CD8-positive, alpha-beta memory T cell (primary cell): ENCODE results near the gene TRIM16. TPM values are rescaled to one million over a fixed set of nuclear protein-coding genes. Genes with fewer than 3 reads are reported as not detected.
A peak's percentile ranks its signal among the peaks of the same experiment; 100 is the strongest.
"Not testable (repeated sequence)": the region's sequence is repeated elsewhere in the genome, so short reads cannot be mapped to it uniquely, and the experiment has no call there.

ENCODE experiments used
- CTCF ChIA-PET: fragments of 350-600 bp; sonication (Branson Sonifier 250); formaldehyde crosslinking; loops from one replicate; lab custom pipeline; 2021; ENCODE audit warnings: antibody characterized with exemption; lab: Charles Lee
- POLR2A ChIA-PET: fragments of 350-600 bp; sonication (Branson Sonifier 250); formaldehyde crosslinking; loops from one replicate; lab custom pipeline; 2021; ENCODE audit warnings: antibody characterized with exemption; lab: Charles Lee
- DNase-seq, 5 donors: peaks; one replicate each; pipeline versions ENCODE4 v3.0.0 to v3.0.0-alpha.2; 2020 to 2022; ENCODE audit warnings: mixed read lengths in 1 of 5
- H3K27ac ChIP-seq: one replicate; pipeline ENCODE4 v1.7.0; 2013; ENCODE audit warnings: low read depth, mild to moderate bottlenecking, low read length, moderate library complexity
- H3K27me3 ChIP-seq: 2 replicates; pipeline ENCODE4 v1.7.0; 2013; ENCODE audit warnings: low read length, mild to moderate bottlenecking; ENCODE audit not compliant: insufficient read depth, poor library complexity, severe bottlenecking
- H3K36me3 ChIP-seq: 2 replicates; pipeline ENCODE4 v1.7.0; 2013; ENCODE audit warnings: mild to moderate bottlenecking, low read length, moderate library complexity; ENCODE audit not compliant: insufficient read depth
- H3K4me1 ChIP-seq: 2 replicates; pipeline ENCODE4 v1.7.0; 2013; ENCODE audit warnings: mild to moderate bottlenecking, low read length, moderate library complexity; ENCODE audit not compliant: insufficient read depth
- H3K4me3 ChIP-seq: 2 replicates; pipeline ENCODE4 v1.7.0; 2013; ENCODE audit warnings: mild to moderate bottlenecking, low read length
- H3K9me3 ChIP-seq: 2 replicates; pipeline ENCODE4 v1.7.0; 2013; ENCODE audit warnings: mild to moderate bottlenecking, low read length
- H3K27ac Mint-ChIP-seq, 8 donors: one replicate each; pipeline ENCODE4 v1.8.0; 2020 to 2021; ENCODE audit warnings: mixed read lengths in 8 of 8, mild to moderate bottlenecking in 6 of 8, inconsistent platforms in 3 of 8, moderate library complexity in 3 of 8
- H3K27me3 Mint-ChIP-seq, 2 donors: one replicate each; pipeline ENCODE4 v1.8.0; 2020 to 2021; ENCODE audit warnings: mixed read lengths in 2 of 2, mild to moderate bottlenecking in 1 of 2, moderate library complexity in 1 of 2
- H3K36me3 Mint-ChIP-seq, 3 donors: one replicate each; pipeline ENCODE4 v1.8.0; 2020 to 2021; ENCODE audit warnings: mixed read lengths in 3 of 3, inconsistent platforms in 1 of 3, mild to moderate bottlenecking in 1 of 3
- H3K4me1 Mint-ChIP-seq, 3 donors: one replicate each; pipeline ENCODE4 v1.8.0; 2020 to 2021; ENCODE audit warnings: mixed read lengths in 3 of 3, inconsistent platforms in 1 of 3, mild to moderate bottlenecking in 1 of 3
- H3K4me3 Mint-ChIP-seq, 7 donors: one replicate each; pipeline ENCODE4 v1.8.0; 2020 to 2021; ENCODE audit warnings: mixed read lengths in 7 of 7, mild to moderate bottlenecking in 6 of 7, moderate library complexity in 4 of 7, inconsistent platforms in 2 of 7
- H3K9me3 Mint-ChIP-seq, 5 donors: one replicate each; pipeline ENCODE4 v1.8.0; 2020 to 2022; ENCODE audit warnings: mixed read lengths in 5 of 5, mild to moderate bottlenecking in 3 of 5, moderate library complexity in 2 of 5, inconsistent platforms in 1 of 5
- polyA plus RNA-seq: library from polyadenylated mRNA; unstranded; fragments of 300-500 nt; fragmentation: Illumina TruSeq; gene quantifications from one replicate; pipeline ENCODE4 v1.2.3, GENCODE V29; 2021
- total RNA-seq, 2 experiments: library from RNA; stranded (reverse); gene quantifications; one replicate each; pipeline ENCODE4 v1.2.3, GENCODE V29; 2021

The TRIM16 gene
- total and polyA plus RNA-seq, 3 experiments from 2014 or later, result 1.8 to 8.2 (median 8.1) TPM

DNA sequence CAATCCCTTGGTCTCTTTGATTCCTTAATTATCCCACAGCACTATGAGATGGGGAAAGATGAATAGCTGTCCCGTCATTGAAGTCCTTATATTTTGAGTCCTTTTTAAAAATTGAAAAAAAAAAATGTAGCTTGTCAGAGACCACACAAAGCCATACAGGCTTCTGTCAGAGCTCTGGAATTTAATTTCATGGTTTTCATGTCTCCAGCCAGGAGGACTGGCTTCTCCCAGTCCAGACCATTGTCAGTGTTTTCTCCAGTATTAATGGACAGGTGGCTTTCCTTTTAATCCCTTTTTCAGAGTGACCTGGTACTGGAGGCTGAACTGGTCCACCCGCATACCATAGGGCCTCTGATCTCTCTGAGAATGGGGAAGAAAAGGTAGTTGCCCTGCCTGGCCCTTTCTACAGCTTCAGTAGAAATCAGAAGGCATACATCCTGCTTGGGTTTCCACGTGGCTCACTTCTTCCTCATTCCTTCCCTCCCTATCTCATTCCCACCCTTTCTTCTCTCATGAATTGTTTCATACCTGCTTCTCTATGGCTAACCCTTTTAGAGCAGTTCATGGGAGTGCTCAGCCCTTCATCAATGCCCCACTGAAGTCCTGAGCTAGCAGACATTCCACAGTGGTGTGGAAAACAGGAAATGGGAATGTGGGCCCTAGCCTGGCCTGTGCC, 29.1 kb downstream of the TRIM16 start:
- no peaks in the 10 kb centered on the region for H3K9me3 Mint-ChIP-seq
- CTCF ChIA-PET, result no interaction called here
- peaks cover 7 to 11% (median 7%) of the 10 kb centered on the region in 3 donors for H3K4me1 Mint-ChIP-seq
- H3K36me3 ChIP-seq, result no peaks in the 10 kb centered on the region
- POLR2A ChIA-PET, result no interaction called here
- no peak for DNase-seq
- H3K27ac Mint-ChIP-seq, result no peak overlapping the region
- no peaks in the 10 kb centered on the region for H3K27me3 ChIP-seq
- no peak overlapping the region for H3K4me3 ChIP-seq
- H3K27ac ChIP-seq, result no peak overlapping the region
- no peaks in the 10 kb centered on the region for H3K9me3 ChIP-seq
- peaks cover 0 to 10% (median 4%) of the 10 kb centered on the region in 3 donors for H3K36me3 Mint-ChIP-seq
- H3K27me3 Mint-ChIP-seq, result no peaks in the 10 kb centered on the region
- no peaks in the 10 kb centered on the region for H3K4me1 ChIP-seq
- H3K4me3 Mint-ChIP-seq, result no peak overlapping the region

DNA sequence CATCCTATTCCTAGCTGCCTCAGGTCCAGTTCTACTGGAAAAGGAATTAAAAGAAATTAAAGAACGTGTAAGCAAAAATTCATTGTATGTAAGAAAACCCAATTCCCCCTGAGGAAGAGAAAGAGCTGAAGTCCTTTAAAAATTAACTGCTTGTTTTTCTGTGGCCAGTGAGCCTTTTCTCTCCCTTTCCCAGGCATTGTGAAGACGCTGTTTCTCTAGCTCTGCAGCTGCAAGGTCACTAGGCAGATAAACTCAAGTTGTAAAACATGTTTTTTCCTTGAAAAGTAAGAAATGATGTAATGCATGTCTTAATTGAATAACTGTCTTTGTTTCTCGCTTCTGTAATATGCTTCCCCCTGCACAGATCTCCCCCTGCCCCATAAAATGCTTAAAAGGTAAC, 29.7 kb downstream of the TRIM16 start:
- not testable (repeated sequence) for H3K36me3 Mint-ChIP-seq

DNA sequence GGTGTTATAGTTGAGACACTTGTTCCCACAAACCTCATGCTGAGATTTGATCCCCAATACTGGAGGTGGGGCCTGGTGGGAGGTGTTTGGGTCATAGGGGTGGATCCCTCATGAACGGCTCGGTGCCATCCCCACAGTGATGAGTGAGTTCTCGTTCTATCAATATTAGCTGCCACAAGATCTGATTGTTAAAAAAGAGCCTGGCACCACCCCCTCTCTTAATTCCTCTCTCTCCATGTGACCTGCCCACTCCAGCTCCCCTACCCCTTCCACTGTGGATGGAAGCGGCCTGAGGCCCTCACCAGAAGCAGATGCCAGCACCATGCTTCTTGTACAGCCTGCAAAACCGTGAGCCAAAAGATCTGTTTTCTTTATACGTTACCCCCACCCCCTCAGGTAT, 31.2 kb downstream of the TRIM16 start:
- Histone ChIP-seq H3K27ac (no peak overlapping the region), H3K4me1 (no peaks in the 10 kb centered on the region), H3K36me3 (no peaks in the 10 kb centered on the region), H3K4me3 (no peak overlapping the region), H3K27me3 (no peaks in the 10 kb centered on the region), H3K9me3 (no peaks in the 10 kb centered on the region)
- no peak overlapping the region for H3K27ac Mint-ChIP-seq
- ChIA-PET POLR2A (no interaction called here), CTCF (no interaction called here)
- H3K9me3 Mint-ChIP-seq, result no peaks in the 10 kb centered on the region
- peaks cover 0 to 10% (median 4%) of the 10 kb centered on the region in 3 donors for H3K36me3 Mint-ChIP-seq
- DNase-seq, result no peak
- peaks cover 7 to 11% (median 7%) of the 10 kb centered on the region in 3 donors for H3K4me1 Mint-ChIP-seq
- H3K4me3 Mint-ChIP-seq, result no peak overlapping the region
- H3K27me3 Mint-ChIP-seq, result no peaks in the 10 kb centered on the region

More for the DNA sequence above, 29.7 kb downstream of the TRIM16 start:
- CTCF ChIA-PET, H3K27me3 Mint-ChIP-seq, H3K4me3 ChIP-seq, H3K27ac Mint-ChIP-seq, H3K36me3 ChIP-seq, H3K27me3 ChIP-seq, H3K4me1 ChIP-seq, H3K4me3 Mint-ChIP-seq, H3K9me3 ChIP-seq, H3K9me3 Mint-ChIP-seq, POLR2A ChIA-PET, H3K27ac ChIP-seq, DNase-seq: not testable (repeated sequence)
- H3K4me1 Mint-ChIP-seq, result peaks cover 7 to 11% (median 7%) of the 10 kb centered on the region in 3 donors

DNA sequence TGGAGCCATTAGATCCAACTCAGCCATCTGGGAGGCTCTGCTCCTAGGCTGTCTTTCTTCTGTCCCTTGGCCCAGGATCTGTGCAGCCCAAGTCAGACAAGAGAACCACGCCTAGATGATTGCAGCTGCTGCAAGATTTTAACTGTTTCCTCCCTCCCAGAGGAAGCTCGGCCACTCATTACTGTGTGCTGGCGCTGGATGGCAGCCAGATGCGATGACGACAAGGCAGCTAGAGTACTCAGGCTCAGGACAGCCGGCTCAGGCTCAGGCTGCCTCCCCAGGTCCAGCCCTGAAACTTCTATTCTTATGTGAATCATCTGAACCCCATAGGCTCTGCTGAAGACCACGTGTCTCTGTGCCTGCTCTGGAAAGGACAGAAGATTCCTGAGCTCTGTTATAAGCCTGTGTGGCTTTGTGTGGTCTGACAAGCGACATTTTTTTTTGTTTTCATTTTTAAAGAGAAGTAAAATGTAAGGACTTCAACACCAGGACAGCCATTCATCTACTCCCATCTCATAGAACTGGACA, 32.5 kb downstream of the TRIM16 start:
- H3K9me3 ChIP-seq, result no peaks in the 10 kb centered on the region
- H3K4me3 ChIP-seq, result no peak overlapping the region
- Mint-ChIP-seq H3K27ac (peak overlapping the region in 3 of 8 donors; percentile 5 to 51 (median 27)), H3K36me3 (peaks cover 0 to 4% (median 3%) of the 10 kb centered on the region in 3 donors), H3K4me3 (peak overlapping the region in 2 of 7 donors; percentile 26 to 34), H3K27me3 (no peaks in the 10 kb centered on the region), H3K4me1 (peaks cover 7 to 11% (median 7%) of the 10 kb centered on the region in 3 donors), H3K9me3 (no peaks in the 10 kb centered on the region)
- H3K27me3 ChIP-seq, result no peaks in the 10 kb centered on the region
- ChIA-PET POLR2A (no interaction called here), CTCF (no interaction called here)
- no peak for DNase-seq
- H3K27ac ChIP-seq, result no peak overlapping the region
- H3K36me3 ChIP-seq, result no peaks in the 10 kb centered on the region
- H3K4me1 ChIP-seq, result no peaks in the 10 kb centered on the region

DNA sequence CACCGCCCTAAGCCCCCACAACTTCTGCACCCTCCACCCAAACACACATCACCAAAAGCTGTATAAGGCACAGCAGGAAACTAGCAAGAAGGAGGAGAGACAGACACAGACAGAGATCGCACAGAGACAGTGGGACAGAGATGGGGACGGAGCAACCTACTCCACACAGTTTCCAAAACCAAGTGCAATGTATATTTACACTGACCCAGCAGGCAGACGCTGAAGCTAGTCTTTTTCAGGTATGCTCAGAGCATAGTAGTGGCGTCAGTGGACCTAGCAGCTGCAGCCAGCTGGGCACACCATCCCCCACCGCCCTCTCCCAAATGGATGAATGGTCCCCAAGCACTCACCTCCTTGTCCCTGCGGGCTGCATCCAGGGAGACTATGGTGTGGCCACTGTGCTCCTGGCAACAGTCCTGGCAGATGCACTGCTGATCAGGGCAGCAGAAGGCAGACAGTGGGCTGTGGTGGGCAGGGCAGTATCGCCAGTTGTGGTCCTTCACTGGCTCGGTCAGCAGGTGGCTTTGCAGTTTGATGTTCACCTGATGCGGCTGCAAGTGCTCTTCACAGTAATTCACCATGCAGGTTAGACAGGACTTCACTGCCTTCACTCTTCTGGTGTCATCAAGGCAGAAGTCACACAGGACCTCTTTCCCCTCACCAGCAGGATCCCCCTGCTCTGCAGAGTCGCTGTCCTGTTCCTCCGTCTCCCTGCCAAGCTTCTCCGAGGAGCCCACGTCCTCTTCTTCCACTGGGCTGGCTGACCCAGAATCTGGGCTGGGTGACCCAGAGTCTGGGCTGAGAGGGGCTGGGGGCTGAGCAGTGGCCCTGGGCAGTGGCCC, 33.1 kb downstream of the TRIM16 start:
- Mint-ChIP-seq H3K27me3 (no peaks in the 10 kb centered on the region), H3K9me3 (no peaks in the 10 kb centered on the region), H3K36me3 (peaks cover 0 to 3% (median 0%) of the 10 kb centered on the region in 3 donors), H3K27ac (peak overlapping the region in 1 of 8 donors; percentile 29), H3K4me1 (peaks cover 7 to 11% (median 7%) of the 10 kb centered on the region in 3 donors), H3K4me3 (peak overlapping the region in 2 of 7 donors; percentile 26 to 34)
- CTCF ChIA-PET, result no interaction called here
- no peak overlapping the region for H3K4me3 ChIP-seq
- H3K36me3 ChIP-seq, result no peaks in the 10 kb centered on the region
- H3K9me3 ChIP-seq, result no peaks in the 10 kb centered on the region
- H3K27ac ChIP-seq, result no peak overlapping the region
- no peaks in the 10 kb centered on the region for H3K4me1 ChIP-seq
- POLR2A ChIA-PET, result no interaction called here
- no peak for DNase-seq
- H3K27me3 ChIP-seq, result no peaks in the 10 kb centered on the region

DNA sequence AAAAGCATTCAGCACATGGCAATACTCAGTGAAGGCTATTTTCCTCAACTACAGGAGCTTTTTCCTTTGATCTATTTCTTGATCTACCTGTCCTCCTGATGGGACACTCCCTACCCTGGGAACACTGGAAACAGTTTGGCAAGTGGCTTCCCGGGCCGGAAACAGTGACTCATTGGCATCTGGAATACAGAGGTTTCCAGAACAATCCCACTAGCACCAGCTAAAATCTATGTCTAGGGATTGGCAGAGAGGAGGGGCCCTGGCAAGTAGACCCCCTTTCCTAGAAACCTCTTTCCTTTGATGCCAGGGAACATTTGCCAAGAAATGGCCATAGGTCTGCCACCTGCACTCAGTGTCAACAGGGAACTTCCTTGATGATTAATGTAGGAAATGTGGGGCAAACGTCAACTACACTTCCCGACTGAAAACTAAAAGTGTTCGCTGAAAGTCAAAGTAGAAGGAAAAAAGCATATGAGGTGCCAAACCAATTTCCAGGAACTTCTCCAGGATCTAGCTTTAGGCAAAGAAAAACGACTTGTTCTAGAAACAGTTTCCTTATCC, 34.2 kb downstream of the TRIM16 start:
- ChIA-PET POLR2A (no interaction called here), CTCF (no interaction called here)
- Histone ChIP-seq H3K4me1 (no peaks in the 10 kb centered on the region), H3K27me3 (no peaks in the 10 kb centered on the region), H3K9me3 (no peaks in the 10 kb centered on the region), H3K36me3 (no peaks in the 10 kb centered on the region), H3K27ac (no peak overlapping the region), H3K4me3 (no peak overlapping the region)
- no peak for DNase-seq
- no peak overlapping the region for H3K27ac Mint-ChIP-seq
- H3K4me3 Mint-ChIP-seq, result no peak overlapping the region
- peaks cover 0 to 3% (median 0%) of the 10 kb centered on the region in 3 donors for H3K36me3 Mint-ChIP-seq
- peaks cover 7 to 11% (median 7%) of the 10 kb centered on the region in 3 donors for H3K4me1 Mint-ChIP-seq
- no peaks in the 10 kb centered on the region for H3K27me3 Mint-ChIP-seq
- H3K9me3 Mint-ChIP-seq, result no peaks in the 10 kb centered on the region

DNA sequence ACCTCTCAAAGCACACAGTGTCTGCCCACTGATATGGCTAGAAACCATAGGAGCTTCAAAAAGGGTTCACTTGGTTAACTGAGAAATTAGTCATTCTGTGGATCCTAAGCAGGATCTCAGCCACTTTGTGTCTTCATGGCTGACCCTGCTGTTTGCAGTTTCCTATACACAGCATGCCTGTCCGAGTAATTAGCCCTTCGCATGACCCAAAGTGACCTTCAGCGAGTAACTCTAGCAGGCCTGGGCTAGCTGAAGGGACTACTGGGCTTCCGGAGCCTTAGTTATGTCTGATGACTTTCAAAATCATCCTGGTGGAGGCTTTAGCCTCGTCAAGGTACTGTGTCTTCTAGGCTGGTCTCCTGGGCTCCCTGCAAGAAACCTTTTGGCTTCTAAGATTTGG, 35.7 kb downstream of the TRIM16 start:
- Histone ChIP-seq H3K27me3 (no peaks in the 10 kb centered on the region), H3K27ac (no peak overlapping the region), H3K4me1 (no peaks in the 10 kb centered on the region), H3K4me3 (no peak overlapping the region), H3K9me3 (no peaks in the 10 kb centered on the region), H3K36me3 (no peaks in the 10 kb centered on the region)
- no peak for DNase-seq
- H3K9me3 Mint-ChIP-seq, result no peaks in the 10 kb centered on the region
- no peak overlapping the region for H3K4me3 Mint-ChIP-seq
- POLR2A ChIA-PET, result no interaction called here
- CTCF ChIA-PET, result no interaction called here
- H3K4me1 Mint-ChIP-seq, result peaks cover 7 to 11% (median 7%) of the 10 kb centered on the region in 3 donors
- no peaks in the 10 kb centered on the region for H3K27me3 Mint-ChIP-seq
- H3K27ac Mint-ChIP-seq, result no peak overlapping the region
- H3K36me3 Mint-ChIP-seq, result peaks cover 0 to 3% (median 0%) of the 10 kb centered on the region in 3 donors

DNA sequence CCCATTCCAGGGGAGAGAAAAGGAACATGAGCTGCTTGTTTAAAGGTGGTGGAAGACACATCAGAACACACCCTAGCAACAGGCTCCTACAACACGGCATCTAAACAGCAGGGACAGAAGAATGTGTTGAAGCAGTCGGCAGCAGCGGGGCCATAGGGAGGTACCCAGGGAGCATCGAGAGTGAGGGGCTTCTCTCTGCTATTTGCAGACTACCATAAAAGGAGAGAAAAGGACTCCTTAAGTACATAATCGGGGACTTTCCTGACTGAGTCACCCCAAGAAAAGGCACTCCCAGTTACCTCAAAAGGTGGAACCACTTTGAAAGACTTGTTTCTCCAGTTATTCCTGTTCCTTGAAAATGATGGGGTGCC, 38.2 kb downstream of the TRIM16 start:
- H3K9me3 ChIP-seq, H3K4me1 Mint-ChIP-seq, H3K27me3 ChIP-seq, H3K36me3 ChIP-seq, H3K27ac ChIP-seq, H3K4me3 ChIP-seq, H3K27me3 Mint-ChIP-seq, H3K4me1 ChIP-seq, DNase-seq, H3K36me3 Mint-ChIP-seq, CTCF ChIA-PET, H3K9me3 Mint-ChIP-seq, H3K4me3 Mint-ChIP-seq, POLR2A ChIA-PET: not testable (repeated sequence)
- peak overlapping the region in 1 of 8 donors; percentile 13 for H3K27ac Mint-ChIP-seq
